GM10847 (cell line): Measurements from ENCODE around the gene TEC.

Experiments used
- POLR2A ChIP-seq: IDR thresholded peaks from 2 replicates; pipeline ENCODE4 v1.6.1; 2011; ENCODE audit not compliant: insufficient read length; ENCODE audit errors: extremely low read depth

Gene TEC

DNA sequence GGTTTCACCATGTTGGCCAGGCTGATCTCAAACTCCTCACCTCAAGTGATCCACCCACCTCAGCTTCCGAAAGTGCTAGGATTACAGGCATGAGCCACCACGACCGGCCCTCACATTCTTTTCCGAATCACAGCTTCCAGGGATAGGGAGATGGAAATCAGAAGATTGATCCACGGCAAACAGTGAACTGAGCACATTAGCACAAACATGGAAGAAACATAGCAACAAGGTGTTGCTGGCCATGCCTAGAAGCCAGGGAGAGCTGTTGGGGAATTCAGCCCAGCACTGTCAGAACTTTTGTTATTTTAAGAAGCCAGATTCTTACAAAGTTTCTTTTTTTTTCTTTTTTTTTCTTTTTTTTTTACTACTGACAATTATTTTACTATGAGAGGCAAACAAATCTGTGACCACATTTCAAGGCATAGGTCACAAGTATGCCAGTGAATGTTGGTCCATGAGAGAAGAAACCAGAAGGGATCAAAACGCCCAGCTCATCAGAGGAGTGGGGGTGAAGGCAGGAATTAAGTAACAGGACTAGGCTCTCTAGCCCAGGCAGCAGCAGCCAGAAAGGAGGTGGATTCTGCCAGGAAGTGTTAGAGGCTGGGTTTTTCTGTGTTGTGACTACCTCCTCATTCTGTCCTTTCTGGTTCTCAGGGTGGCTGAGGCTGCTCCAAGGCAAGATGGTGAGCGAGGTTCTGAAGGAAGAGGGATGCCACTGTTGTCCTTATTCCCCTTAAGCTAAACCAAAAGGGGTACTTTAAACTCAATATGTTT lies 44.1 kb downstream of the TEC start:
- TF ChIP-seq POLR2A: no peak

GRCh38 chr4:48224606-48225005 lies 45.0 kb downstream of the TEC start:
- TF ChIP-seq POLR2A: no peak

DNA sequence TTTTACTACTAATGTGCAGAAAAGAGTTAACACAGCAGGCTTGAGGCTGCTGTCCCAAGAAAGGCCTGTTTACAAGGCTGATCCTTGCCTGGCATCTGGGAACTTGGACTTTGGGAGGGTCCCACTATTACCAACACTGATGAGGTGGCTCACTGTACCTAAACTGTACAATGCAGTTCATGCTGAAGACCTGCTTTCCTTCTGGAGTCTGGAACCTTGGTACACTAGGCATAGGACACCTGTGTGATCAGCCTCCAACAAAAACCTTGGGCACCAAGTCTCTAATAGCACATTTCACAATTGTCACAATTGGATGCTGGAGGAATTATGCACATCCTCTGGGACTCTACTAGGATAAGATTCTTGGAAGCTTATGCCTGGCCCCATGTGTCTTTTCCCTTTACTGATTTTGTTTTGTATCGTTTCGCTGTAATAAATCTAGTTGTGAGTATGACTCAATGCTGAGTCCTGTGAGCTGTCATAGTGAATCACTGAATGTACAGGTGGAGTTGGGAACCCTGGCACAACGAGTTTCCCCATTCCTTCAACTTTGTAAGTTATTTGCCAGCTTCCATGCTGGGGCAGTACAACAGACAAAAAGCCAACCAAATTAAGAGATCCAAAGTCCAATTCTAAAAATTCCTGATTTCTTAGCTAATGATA lies 45.9 kb downstream of the TEC start:
- no peak for TF ChIP-seq POLR2A

GRCh38 chr4:48222491-48222890 lies 47.1 kb downstream of the TEC start:
- TF ChIP-seq POLR2A: no peak

DNA sequence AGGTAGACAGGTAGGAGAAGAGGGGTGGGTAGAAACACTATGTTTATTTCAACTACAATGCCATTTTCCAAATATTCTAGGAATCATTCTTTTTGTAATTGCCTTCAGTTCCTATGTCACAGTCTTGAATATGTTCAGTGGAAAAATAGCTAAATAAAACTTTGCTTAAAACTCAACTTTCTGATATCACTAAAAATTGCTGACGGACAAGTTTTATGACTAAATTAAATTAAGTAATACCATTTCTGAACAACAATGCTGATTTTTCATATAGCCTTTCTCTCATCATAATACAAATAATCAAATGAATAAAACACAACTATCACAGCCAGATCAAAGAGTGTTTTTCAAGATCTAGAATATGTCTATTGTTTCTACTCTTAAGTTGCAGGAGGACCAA lies 53.1 kb downstream of the TEC start:
- TF ChIP-seq POLR2A: no peak

DNA sequence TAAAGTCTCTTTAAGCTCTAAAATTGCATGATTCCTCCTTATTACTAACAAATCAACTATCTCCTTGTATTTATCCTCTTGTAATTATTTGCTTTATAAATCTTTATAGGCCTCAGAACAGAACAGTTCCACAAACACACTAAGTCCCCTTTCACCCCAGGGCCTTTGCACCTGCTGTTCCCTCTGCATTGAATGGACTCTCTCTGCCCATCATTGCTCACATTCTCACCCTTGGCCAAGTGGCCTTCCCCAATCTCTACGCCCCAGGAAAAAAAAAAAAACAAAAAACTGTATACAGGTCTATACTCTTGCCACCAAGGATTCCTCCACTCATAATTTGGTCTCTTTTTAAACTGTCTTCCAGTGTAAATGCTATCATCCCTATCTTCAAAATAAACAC lies 53.7 kb downstream of the TEC start:
- no peak for TF ChIP-seq POLR2A

- no peak for TF ChIP-seq POLR2A
These were observed 57.5 kb downstream of the TEC start for GRCh38 chr4:48212165-48212564.

GRCh38 chr4:48210966-48211328 lies 58.7 kb downstream of the TEC start:
- TF ChIP-seq POLR2A: no peak

DNA sequence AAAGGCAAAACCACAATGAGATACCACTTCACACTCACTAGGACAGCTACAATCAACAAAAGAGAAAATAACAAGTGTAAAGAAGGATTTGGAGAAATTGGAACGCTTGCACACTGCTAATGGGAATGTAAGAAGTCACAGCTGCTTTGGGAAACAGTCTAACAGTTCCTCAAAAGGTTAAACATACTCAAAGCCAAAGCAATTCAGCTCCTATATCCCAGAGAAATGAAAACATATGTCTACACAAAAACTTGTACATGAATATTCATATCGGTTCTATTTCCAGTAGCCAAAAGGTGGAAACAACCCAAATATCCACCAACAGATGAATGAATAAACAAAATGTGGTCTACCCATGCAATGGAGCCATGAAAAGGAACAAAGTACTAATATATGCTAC lies 64.0 kb downstream of the TEC start:
- TF ChIP-seq POLR2A: no peak

DNA sequence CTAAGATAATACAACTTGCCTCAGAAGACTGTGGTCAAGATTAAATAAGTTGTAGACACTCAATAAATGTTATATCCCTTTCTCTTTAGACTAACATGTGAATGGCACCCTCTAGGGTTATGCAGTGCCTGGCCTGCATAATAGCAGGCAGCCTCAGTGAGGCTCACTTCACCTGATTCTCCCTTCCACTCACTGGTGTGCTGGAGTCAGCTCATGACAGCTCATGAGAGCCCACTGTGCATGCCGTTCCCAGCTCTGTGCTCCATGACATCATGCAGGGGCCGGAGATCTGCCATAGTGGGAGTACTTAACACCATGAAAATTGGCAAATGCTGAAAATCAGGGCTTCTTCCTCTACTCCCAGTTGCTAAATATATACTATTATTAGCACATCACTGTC lies 64.5 kb downstream of the TEC start:
- no peak for TF ChIP-seq POLR2A

- TF ChIP-seq POLR2A: no peak
These were observed 65.8 kb downstream of the TEC start for GRCh38 chr4:48203819-48204218.

GRCh38 chr4:48197643-48198237 lies 71.9 kb downstream of the TEC start:
- TF ChIP-seq POLR2A: no peak

- no peak for TF ChIP-seq POLR2A
These were observed 72.7 kb downstream of the TEC start for GRCh38 chr4:48196758-48197504.

GRCh38 chr4:48195853-48196252 lies 73.8 kb downstream of the TEC start:
- TF ChIP-seq POLR2A: no peak

- no peak for TF ChIP-seq POLR2A
These were observed 74.3 kb downstream of the TEC start for GRCh38 chr4:48195374-48195773.

DNA sequence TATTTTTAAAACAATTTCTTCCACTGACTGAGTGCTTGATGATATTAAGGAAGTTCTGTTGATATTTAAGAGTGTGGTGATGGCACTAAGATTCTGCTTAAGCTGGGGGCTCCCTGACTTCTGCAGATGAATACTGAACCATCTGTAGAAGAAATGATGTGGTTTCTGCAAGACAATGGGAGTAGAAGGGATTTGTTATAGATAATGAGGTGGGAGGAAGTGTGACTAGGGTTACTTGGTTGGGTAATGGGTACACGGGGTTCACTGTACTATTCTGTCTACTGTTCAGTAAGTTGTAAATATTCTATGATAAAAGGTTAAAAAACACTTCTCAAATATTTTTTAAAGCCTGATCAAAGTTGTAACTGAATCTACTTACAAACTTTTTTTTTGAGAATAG lies 74.7 kb downstream of the TEC start:
- TF ChIP-seq POLR2A: no peak
